LNCAP (cell line): Measurements from ENCODE around the gene SMARCAL1.

Experiments used
- TF ChIP-seq, protein P1 (sequence below): fragments of 450-650 bp; IDR thresholded peaks from 2 replicates; pipeline ENCODE4 v1.5.1; 2017; ENCODE audit warnings: mild to moderate bottlenecking

The SMARCAL1 gene

DNA sequence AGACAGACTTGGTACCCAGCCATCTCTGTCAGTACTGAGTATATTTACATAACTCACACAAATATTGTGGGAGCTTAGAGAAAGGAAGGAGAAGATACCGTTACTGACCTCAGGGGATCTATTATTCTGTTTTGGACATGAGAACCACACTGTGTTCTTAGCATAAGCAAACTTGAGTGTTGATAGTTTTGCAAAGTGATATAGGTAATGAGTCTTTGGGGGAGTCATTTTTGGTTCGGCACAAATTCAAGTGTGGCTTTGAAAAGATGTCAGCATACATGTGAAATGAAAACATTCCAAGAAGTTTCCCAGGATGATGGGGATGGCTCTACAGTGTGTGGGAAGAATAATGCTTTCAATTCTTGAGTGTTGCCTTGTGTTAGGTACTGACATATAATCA is 24.1 kb downstream of the SMARCAL1 start:
- TF ChIP-seq, protein P1, sequence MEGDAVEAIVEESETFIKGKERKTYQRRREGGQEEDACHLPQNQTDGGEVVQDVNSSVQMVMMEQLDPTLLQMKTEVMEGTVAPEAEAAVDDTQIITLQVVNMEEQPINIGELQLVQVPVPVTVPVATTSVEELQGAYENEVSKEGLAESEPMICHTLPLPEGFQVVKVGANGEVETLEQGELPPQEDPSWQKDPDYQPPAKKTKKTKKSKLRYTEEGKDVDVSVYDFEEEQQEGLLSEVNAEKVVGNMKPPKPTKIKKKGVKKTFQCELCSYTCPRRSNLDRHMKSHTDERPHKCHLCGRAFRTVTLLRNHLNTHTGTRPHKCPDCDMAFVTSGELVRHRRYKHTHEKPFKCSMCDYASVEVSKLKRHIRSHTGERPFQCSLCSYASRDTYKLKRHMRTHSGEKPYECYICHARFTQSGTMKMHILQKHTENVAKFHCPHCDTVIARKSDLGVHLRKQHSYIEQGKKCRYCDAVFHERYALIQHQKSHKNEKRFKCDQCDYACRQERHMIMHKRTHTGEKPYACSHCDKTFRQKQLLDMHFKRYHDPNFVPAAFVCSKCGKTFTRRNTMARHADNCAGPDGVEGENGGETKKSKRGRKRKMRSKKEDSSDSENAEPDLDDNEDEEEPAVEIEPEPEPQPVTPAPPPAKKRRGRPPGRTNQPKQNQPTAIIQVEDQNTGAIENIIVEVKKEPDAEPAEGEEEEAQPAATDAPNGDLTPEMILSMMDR: no peak

GRCh38 chr2:216441308-216442010 is 29.2 kb downstream of the SMARCAL1 start:
- TF ChIP-seq, protein P1: no peak

- TF ChIP-seq, protein P1: no peak
These were observed 33.2 kb downstream of the SMARCAL1 start for GRCh38 chr2:216445501-216445900.

DNA sequence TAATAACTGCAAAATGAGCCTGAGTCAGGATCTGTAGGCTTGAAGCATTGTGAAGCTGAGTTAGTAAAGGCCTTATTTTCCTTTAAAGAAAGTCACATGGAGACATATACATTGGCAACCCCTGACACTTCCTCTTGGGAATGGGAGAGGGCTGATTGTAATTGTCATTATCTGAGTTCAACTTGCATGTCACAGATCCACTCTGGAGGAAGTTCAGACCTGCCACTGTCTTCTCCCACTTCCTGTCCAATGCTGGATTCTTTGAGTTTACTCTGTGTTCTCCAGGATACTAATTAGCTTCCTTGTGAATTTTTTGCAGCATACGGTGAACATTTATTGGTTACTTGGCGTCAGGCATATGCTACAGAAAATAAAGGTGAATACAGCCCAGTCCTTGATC is 34.1 kb downstream of the SMARCAL1 start:
- TF ChIP-seq, protein P1: no peak

DNA sequence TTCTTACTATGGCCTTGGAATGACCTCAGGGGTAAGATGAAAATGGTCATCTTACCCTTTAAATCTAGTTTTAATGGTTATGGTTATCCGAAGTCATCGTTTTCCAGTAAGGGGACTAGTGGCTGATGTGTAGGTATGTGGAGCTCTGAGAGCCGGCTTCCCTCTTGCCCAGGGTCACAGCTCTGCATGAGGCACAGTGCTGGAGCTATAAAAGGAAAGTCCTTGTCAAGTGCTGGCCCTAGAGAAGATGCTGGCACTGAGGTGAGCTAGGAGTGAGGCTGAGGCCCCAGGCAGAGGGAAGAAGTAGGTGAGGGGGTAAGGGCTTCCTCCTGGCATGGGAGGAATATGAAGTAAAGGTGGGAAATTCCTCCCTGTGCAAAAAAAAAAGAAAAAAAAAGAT is 35.0 kb downstream of the SMARCAL1 start:
- TF ChIP-seq, protein P1: no peak

DNA sequence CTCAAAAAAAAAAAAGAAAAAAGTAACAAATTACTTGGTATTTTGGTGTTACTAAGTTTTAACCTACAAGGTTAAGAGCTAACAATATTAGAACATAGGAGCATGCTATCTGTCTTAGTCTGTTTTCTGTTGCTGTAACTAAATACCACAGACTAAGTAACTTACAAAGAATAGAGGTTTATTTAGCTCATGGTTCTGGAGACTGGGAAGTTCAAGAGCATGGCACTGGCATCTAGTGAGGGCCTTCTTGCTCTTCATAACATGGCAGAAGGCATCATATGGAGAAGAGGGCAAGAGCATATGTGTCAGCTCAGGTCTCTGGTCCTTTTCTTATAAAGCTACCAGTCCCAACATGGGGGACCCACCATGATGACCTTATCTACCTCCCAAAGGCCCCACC is 36.5 kb downstream of the SMARCAL1 start:
- TF ChIP-seq, protein P1: no peak

- TF ChIP-seq, protein P1: no peak
These were observed 38.1 kb downstream of the SMARCAL1 start for GRCh38 chr2:216450346-216450745.

- TF ChIP-seq, protein P1: no peak
These were observed 38.5 kb downstream of the SMARCAL1 start for GRCh38 chr2:216450784-216451183.
